GM19463 (cell line): ENCODE results near the gene FAM50A.
"Not testable (repeated sequence)": the region's sequence is repeated elsewhere in the genome, so short reads cannot be mapped to it uniquely, and the experiment has no call there.

Source experiments
- ATAC-seq: cut with Tn5 transposase; IDR thresholded peaks from one replicate; pipeline ENCODE4 v1.9.1; 2021; ENCODE audit warnings: mild to moderate bottlenecking, moderate library complexity; ENCODE audit not compliant: unreplicated experiment

The FAM50A gene, protein sequence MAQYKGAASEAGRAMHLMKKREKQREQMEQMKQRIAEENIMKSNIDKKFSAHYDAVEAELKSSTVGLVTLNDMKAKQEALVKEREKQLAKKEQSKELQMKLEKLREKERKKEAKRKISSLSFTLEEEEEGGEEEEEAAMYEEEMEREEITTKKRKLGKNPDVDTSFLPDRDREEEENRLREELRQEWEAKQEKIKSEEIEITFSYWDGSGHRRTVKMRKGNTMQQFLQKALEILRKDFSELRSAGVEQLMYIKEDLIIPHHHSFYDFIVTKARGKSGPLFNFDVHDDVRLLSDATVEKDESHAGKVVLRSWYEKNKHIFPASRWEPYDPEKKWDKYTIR

DNA sequence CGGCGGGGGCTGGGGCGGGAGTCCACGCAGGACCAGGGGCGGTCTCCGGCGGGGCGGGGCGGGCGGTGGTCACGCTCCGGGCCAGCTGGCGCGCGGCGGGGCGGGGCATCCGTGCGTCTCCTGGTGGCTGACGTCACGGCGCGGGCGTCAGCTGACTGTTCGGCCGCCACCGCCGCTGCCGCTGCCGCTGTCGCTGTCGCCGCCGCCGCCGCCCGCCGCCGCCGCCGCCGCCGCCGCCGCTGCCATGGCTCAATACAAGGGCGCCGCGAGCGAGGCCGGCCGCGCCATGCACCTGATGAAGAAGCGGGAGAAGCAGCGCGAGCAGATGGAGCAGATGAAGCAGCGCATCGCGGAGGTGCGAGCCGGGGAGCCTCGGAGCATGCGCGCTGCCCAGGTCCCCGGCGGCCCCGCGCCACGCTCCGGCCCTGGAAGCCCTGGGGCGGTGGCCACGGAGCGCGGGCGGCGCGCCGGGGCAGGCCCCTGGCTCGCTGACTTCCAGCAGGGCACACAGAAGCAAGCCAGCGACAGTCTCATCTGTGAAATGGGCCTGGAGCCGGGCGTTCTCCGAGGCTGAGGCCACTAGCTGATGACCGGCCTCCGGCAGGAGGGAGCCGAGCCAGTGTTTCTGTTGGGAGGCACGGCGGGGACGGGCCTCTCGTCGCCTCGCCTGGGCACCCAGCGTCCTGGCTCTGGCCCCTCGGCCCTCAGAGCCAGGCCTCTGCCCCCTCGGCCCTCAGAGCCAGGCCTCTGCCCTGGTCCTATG is at the start of gene FAM50A:
Gene FAM50A, plus strand, starts transcription at position 150 of the 763 bp plus-strand sequence. Its CDS starts 95 bp downstream, at position 245.
- ATAC-seq: peak; percentile 86

DNA sequence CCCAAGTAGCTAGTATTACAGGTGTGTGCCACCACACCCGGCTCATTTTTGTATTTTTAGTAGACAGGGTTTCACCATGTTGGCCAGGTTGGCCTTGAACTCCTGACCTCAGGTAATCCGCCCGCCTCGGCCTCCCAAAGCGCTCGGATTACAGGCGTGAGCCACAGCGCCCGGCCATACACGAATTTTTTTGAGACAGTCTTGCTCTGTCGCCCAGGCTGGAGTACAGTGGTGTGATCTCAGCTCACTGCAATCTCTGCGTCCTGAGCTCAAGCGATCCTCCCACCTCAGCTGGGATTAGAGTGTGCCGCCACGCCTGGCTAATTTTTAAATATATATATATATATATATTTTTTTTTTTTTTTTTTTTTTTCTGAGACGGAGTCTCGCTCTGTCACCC is 47.6 kb upstream of the FAM50A start:
- not testable (repeated sequence) for ATAC-seq

DNA sequence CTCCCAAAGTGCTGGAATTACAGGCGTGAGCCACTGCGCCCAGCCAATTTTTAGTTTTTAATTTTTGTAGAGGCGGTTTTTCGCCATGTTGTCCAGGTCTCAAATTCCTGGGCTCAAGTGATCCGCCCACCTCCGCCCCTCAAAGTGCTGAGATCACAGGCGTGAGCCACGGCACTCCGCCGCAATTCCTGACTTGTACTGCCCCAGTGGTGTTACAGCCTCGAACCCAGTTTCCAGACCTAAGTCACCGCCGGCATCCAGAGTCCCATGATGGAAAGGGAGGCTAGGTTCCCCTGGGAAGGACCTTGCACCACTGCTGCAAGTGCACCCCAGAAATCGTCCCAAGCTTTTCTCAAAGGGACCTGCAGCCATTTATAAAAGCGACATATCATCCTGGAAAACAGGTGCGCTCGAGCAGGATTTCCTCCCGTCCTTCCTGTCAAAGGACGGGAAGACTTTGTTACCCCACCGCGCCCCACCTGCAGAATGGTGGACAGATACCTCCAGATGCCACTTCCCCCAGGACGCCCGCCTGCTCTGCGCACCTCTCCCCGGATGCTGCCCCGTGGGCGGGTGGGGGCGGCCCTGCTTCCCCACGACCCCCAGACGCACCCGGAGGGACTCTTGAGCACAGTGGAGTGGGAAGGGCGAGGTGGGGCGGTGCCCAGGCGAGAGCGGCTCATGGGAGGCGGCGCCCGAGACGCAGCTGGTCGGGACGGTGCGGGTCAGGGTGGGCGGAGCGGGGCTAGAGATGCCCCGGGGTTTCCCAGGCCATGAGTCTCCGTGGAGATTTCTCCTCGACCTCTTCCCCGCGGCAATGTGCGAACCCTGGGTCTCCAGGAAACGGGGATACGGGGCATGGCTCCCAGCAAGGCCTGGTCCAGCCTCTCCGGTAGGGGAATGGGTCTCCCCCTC is 46.7 kb upstream of the FAM50A start:
- ATAC-seq: peak; percentile 58

DNA sequence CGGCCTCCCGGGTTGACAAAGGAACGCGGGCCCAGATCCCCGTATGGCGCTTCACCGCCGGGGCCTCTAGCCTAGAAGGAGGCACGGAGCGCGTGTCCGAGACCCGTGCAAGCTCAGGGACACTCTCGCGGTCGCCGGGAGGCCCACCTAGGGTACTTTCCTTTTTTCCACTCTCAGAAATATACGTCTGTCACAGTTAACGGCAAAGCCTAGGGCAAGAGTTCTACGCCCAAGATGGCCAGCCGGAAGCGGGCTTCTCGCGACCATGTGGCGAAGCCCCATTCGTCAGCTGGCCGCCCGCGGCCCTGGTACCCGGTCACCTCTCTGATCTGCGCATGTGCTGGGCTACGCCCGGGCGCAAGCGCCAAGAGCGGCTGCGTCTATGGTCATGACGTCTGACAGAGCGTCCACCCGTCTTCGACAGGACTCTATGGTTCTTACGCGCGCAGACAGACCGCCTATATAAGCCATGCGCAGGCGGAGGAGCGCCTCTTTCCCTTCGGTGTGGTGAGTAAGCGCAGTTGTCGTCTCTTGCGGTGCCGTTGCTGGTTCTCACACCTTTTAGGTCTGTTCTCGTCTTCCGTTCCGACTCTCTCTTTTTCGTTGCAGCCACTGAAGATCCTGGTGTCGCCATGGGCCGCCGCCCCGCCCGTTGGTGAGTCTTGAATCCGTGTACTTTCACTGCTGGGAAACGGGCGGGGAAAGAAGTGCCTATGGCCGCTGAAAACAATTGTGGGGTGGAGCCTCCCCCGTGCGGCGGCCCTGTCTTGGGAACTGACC is 45.9 kb upstream of the FAM50A start, which contains the start of gene RPL10:
Gene RPL10, plus strand, starts transcription at position 490 of the 780 bp plus-strand sequence. Its CDS starts 143 bp downstream, at position 633.
- ATAC-seq: peak; percentile 62

DNA sequence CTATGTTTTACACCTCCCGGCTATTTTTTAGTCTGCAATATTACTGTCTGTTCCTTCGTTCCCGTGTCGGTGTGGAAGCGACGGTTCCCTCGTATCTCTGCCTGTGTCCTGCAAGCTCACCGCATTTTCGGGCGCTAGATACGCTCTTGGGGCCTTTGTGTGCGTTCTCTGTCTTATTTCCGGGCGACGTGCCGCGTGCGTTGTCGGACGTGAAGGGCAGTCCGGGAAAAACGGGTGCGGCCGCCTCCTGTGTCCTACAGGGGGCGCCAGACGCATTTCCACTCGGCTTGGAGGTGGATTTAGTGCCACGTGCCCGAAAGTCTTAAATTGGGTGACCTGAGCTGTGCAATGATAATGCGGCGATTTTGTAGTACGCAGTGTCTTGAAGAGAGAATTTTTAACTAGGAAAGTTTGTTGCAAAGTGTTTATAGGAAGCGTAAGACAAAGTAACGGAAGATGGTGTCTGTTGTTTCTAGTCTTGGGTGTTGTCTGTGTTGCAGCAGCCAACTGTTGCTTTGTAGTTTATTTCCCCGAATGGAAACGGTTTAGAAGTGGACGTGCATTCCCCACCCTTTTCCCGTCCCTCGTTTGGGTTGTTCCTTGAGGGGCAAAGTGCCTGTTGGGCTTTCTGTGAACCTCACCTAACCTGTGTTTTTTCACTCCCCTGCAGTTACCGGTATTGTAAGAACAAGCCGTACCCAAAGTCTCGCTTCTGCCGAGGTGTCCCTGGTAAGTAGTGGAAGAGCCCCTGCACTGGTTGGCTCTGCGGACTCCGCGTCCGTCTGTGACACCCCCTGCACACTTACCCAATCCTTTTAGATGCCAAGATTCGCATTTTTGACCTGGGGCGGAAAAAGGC is 45.0 kb upstream of the FAM50A start:
- ATAC-seq: peak; percentile 31

DNA sequence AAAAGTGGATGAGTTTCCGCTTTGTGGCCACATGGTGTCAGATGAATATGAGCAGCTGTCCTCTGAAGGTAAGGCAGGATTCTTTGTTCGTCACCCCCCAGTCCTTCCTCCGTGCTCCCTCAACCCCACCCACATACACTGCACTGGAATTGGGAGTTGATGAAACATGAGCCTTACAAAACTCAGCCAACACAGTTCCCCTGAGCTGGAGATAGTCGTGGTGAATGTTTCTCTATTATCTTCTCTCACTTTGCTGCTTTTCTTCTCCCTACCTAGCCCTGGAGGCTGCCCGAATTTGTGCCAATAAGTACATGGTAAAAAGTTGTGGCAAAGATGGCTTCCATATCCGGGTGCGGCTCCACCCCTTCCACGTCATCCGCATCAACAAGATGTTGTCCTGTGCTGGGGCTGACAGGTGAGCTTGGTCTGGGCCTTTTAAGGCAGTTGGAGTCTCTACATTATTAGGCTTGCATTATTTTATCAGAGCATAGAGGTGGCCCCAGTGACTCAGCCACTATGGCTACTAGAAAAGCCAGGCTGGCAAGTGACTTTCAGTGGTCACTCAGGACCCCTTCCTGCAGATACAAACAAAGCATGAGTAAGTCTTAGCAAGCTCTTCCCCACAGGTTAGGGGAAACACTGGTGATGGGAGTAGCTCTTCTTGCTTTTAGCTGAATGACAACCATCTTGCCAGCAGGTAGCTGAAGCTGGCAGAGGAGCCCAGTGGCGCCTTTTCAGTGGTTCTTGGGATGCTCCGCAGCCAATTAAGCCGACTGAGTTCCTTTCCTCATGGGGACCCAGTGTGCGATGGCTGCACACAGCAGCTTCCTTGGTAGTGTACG is 44.2 kb upstream of the FAM50A start:
- ATAC-seq: no peak

DNA sequence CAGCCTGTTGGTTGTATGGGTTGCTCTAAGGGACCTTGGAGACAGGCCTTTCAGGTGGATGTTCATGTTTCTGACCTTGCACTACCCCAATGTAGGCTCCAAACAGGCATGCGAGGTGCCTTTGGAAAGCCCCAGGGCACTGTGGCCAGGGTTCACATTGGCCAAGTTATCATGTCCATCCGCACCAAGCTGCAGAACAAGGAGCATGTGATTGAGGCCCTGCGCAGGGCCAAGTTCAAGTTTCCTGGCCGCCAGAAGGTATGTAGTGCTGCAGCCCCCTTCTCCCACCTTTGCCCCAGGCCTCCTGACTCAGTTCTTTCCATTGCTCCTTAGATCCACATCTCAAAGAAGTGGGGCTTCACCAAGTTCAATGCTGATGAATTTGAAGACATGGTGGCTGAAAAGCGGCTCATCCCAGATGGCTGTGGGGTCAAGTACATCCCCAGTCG is 43.5 kb upstream of the FAM50A start:
- ATAC-seq: not testable (repeated sequence)

DNA sequence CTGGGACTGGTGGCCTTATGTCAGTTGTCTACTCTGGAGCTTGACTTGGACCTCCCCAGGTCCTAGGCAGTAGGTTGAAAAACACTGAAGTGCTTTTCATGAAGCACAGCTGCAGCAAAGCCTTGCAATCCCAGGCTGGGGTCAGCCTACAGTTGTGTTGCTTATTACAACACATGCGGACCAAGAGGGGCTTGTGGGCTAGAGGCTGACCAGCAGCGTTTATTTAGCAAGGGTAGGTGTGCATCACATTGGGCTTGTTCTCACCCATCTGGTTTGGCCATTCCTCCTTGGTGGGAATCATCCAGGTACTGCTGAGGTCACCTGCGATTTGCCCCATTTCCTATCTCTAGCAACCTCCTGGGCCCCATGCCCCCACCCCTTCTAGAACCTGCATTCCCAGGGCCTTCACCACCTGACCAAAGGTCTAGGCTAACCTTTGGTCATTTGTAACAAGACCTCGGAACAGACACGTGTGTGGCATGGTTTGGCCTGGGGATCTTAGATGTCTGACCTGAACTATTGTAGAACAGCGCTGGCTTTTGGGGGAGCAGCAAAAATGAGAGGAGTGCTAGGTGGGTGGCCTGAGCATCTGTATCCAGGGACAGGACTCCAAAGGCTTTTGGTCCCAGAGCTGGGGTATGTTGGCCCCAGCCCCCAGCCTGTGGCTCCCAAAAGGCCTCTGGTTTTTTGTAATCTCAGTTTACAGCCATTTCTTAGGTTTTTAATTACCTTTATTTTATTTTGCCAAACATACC is 42.7 kb upstream of the FAM50A start:
- no peak for ATAC-seq

DNA sequence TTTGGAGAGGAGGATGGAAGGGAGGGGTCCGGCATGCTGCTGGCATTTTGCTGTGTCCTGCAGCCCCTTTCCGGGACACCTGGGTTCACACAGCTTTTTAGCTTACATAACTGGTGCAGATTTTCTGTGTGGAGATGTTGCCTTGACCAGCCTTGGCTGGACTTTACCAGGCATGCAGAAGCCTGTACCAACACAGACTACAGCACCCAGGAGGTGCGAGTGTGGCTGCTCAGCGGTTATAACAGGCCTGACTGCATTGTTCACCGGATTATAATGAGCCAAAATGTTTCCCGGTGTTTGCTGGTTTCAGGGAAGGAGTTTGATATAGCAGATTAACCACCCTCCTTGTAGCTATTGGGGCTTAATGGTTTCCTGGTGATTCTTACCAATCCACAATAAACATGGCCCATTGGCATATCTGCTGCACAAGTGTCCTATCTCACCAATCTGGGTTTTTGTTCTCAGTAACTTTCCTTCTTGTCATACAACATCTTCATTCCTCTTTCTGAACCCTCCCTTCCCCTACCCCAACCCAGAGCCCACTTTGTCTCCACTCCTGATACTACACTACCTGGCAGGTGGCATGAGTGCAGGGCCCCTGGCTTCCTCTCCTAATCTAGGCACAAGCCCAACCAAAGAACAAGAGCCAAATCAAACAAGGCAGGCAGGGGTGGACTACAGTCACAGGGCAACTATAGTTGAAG is 41.9 kb upstream of the FAM50A start:
- ATAC-seq: no peak

DNA sequence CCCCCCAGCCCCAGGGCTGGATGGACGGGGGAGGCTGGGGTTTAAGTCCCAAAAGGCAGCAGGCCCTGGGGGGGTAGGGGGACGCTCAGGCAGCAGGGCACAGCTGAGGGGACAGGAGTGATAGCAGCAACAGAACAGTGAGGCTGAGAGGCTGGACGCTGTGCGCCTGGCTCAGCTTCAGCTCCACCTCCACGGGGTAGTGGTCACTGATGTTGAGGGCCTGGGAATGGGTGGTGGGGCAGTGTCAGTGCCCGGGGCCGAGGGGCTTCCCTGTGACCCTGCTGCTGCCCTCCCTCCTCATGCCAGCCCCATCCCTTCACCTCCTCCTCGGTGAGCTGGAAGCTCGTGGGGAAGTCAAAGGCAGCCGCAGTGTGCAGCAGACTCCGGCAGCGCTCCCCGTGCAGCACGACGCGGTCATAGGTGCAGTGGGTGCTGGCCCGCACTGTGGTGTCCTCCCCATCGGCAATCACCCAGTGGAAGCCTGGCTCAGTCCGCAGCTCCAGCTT is 41.3 kb upstream of the FAM50A start:
- ATAC-seq: no peak

DNA sequence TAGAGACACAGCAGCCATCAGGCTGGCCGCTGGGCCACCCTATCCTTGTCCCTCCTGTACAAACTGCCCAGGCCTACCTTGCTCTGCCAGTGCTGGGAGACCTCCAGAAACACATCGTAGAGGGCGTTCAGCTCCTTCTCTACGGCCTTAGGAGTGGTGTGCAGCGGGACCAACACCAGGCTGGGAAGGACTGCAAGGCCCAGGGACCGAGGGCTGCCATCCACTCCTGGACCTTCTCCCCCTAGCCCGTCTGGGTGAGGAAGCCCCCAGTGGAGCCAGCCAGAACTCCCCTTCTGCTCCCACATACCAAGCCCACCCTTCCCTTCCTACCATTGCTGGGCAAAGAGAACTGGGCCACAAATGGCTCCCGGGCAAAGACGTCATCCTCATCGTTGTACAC is 40.7 kb upstream of the FAM50A start:
- ATAC-seq: no peak

DNA sequence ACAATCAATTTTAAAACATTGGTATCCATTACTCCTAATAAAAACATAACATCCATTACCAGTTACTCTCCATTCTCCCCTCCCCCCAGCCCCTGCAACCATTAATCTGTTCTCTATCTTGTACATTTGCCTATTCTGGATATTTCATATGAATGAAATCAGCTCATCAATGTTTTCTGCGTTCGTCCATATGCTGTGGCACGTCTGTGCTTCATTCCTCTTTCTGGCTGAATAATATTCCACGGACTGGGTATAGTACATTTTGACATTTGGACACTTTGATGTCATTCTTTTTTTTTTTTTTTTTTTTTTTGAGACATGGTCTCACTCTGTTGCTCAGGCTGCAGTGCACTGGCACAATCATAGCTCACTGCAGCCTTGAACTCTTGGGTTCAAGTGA is 40.1 kb upstream of the FAM50A start:
- ATAC-seq: no peak

DNA sequence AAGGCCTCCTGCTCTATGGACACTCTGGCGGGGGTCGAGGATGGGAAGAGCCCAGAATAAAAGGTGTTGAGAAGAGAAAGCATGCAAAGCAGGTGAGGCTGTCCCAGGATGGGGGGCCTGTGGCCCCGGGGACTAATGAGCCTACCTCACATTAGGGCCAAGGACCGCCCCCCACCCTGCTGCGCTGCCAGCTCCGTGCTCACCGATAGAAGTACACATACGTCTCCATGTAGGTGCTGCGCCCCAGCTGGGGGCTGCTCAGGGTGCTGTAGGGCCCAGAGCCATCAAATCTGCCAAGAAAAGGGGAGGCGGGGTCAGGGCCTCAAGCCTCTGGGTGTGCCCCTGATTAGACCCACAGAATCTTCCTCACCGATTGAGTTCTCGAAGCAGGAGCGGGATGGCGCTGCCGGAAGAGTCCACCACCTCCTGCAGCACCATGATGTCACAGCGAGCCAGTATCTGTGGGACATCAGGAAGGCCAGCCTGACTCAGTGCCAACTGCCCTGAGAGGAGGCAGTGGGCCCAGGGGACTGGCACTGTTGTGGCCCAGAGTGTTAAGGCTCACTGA is 39.2 kb upstream of the FAM50A start:
- ATAC-seq: no peak

DNA sequence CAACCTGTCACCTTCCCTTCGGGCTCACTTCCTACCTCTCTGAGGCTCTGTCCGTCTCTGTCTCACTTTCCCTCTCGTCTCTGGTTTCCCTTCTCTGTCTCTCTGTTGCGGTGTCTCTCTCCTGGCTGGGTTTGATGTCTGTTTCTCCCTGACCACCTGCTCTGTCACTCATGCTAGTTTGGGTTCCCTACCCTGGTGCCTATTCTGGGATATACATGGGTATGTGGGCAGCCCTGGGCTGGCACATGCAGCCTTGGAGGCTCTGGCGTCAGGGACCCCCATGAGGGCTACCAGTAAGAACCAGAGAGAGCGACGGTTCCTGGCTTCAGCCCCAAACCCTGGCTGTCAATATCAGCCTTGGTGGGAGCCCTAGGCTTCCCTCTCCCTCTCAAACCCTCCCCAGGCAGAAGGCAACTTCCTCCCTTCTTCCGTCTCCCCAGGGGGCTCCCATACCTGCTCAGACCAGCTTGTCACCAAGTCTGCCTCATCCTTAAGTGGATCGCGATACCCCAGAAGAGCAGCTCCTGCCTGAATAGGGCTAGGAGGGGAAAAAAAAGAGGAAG is 35.2 kb upstream of the FAM50A start:
- peak; percentile 5 for ATAC-seq

DNA sequence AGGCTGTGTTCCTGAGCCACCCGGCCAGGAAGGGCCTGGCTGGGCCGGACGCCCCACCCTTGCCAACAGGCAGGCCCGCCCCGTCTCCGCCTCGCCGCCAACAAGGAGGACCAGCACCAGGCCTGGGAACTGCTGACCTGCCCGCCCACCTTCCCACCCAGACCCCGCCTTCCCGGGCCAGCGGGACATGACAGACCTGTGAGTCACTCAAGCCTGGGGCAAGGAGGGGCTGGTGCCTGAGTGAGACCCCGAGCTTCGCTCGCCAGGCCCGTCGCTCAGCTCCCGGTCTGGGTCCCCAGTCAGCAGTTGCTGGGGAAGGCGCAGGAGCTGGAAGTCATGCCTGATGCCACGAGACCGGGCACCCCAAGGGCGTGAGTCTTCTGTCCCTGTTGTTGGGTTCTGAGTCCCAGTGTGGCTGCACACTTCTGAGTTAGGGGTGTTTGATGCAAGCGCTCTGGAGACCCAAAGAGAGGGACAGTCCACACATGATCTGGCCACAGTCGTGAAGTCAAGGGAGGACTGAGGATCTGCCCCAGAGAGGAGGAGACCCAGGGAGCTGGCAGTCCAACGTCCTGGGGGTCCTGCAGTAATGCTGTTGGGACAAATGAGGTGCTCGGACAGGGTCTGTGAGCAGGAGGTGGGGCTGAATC is 34.6 kb upstream of the FAM50A start, which contains the start of gene DNASE1L1:
Gene DNASE1L1, minus strand, starts transcription at position 33 of the 650 bp plus-strand sequence. CDS start 3,686 bp downstream, outside the sequence.
- ATAC-seq: peak; percentile 58

DNA sequence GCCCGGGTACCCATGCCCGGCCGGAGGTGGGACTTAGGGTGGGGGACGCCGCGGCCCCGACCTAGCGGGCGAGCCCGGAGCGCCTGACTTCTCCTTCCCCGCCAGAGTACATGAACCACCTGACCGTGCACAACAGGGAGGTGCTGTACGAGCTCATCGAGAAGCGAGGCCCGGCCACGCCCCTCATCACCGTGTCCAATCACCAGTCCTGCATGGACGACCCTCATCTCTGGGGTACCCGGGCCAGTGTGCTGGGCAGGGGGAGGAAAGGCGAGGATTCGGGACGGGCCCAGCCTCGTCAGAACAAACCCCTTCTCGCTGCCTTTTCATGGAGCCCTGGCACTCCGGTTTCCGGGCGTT is 32.0 kb upstream of the FAM50A start:
- peak; percentile 38 for ATAC-seq
